ENCODE results near the gene GRIN2A. TPM values are rescaled to one million over a fixed set of nuclear protein-coding genes. Genes with fewer than 3 reads are reported as not detected.

The GRIN2A gene
- total and polyA plus RNA-seq, 2 of the 8 experiments (the other 6 are each of a cell fraction or from before 2014, with no cell fraction given) = 0.18 to 1.8 TPM

DNA sequence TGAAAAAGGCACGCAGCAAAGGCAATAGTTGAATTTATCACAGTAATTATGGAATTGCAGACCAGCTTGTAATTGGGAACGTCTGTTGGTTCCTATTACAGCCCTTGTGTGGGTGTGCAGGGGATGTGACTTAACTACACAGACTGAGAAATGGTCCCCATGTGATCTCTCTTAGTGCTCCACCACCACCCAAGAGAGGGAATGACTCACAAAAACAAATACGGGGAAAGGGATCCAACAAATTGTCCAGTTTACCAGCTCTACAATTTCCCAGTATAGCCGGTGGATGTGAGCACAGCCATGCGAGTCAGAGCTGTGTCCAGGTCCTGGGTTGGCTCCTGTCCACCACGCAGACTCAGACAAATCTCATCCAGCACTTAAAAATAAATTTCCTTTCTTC lies 337.9 kb downstream of the GRIN2A start:
- FAIRE-seq = no peak
- ChIA-PET POLR2A (ENCODE audit: partially characterized antibody) (no interaction called here), CTCF (ENCODE audit: partially characterized antibody) (interaction anchor here (0.6 to 1.2 kb wide), 3 partner anchors 27 to 279 kb away, joined by 3 to 5 read pairs (median 3); no protein-coding TSS in a partner anchor)
- Histone ChIP-seq H2AK5ac (ENCODE audit: low read depth, low read length) (no peak overlapping the region), H4K5ac (ENCODE audit: insufficient read length, low read depth, low read length) (no peak overlapping the region), H3K27ac (ENCODE audit: low read depth, low read length) (no peak overlapping the region), H3K23me2 (ENCODE audit: low read depth, low read length) (no peaks in the 10 kb centered on the region), H3K4ac (replicated peaks; ENCODE audit: insufficient read length, low read depth, low read length) (no peak overlapping the region), H2BK20ac (ENCODE audit: low read length) (0 out of 2 replicates have a peak overlapping the region, but pooled peaks have one; percentile 34), H2AFZ (ENCODE audit: low read length) (no peak overlapping the region), H3K4me2 (ENCODE audit: insufficient read depth in 1 of 2, low read depth in 2 of 2, low read length in 2 of 2) (no peak overlapping the region), H2BK15ac (ENCODE audit: low read length) (no peak overlapping the region), H2BK12ac (ENCODE audit: low read depth, low read length) (no peak overlapping the region), H3K14ac (ENCODE audit: insufficient read length) (no peak overlapping the region), H3K18ac (ENCODE audit: extremely low read depth, low read length) (no peak overlapping the region), H4K91ac (replicated peaks; ENCODE audit: insufficient read length, low read length) (no peak overlapping the region), H2BK120ac (replicated peaks; ENCODE audit: low read depth, low read length) (no peak overlapping the region), H3K79me1 (ENCODE audit: low read depth, low read length) (no peaks in the 10 kb centered on the region), H4K20me1 (replicated peaks in 1 of 2; ENCODE audit: control insufficient read depth in 1 of 2, insufficient read depth in 2 of 2, low read length in 2 of 2) (no peaks in the 10 kb centered on the region), H3K23ac (ENCODE audit: insufficient read length) (no peak overlapping the region), H3K36me3 (ENCODE audit: control insufficient read depth in 2 of 4, insufficient read depth in 4 of 4, low read length in 3 of 4) (no peaks in the 10 kb centered on the region), H3K56ac (replicated peaks; ENCODE audit: insufficient read length, low read depth, low read length) (no peak overlapping the region), H2BK5ac (ENCODE audit: low read depth, low read length) (no peak overlapping the region), H3K4me3 (ENCODE audit: extremely low read depth in 1 of 4, insufficient read depth in 2 of 4, low read depth in 3 of 4, low read length in 4 of 4) (no peak overlapping the region), H3K27me3 (replicated peaks in 1 of 4; ENCODE audit: control insufficient read depth in 3 of 4, extremely low read depth in 1 of 4, insufficient read depth in 3 of 4, low read length in 3 of 4) (no peaks in the 10 kb centered on the region), H3K9ac (replicated peaks in 1 of 4; ENCODE audit: extremely low read depth in 1 of 4, low read depth in 3 of 4, low read length in 3 of 4) (no peak overlapping the region), H3K9me3 (ENCODE audit: insufficient read depth in 2 of 2, low read depth in 1 of 2, low read length in 1 of 2) (no peaks in the 10 kb centered on the region), H3K4me1 (replicated peaks in 1 of 4; ENCODE audit: control insufficient read depth in 3 of 4, insufficient read depth in 4 of 4, low read length in 3 of 4) (peaks cover 0 to 5% (median 2%) of the 10 kb centered on the region in 4 experiments; a peak in 2 of 7 replicates), H3K79me2 (ENCODE audit: control insufficient read depth in 1 of 2, insufficient read depth in 2 of 2, low read length in 2 of 2) (no peaks in the 10 kb centered on the region), H4K8ac (ENCODE audit: extremely low read depth, insufficient read depth, low read length) (no peak overlapping the region)
- 82% methylated on average over 6 of the region's 6 CpGs; no CpG with 5 or more reads in 1 of the 2 experiments for WGBS, 2 experiments (ENCODE audit: extremely low coverage in 1 of 2, insufficient coverage in 1 of 2, insufficient read length in 1 of 2, insufficient replicate concordance in 2 of 2, low coverage in 1 of 2, low lambda C conversion rate in 2 of 2, missing lambda C conversion rate in 1 of 2)
- no peak for TF ChIP-seq NRF1 (IDR thresholded peaks at IDR 0.05; ENCODE audit: low read depth, low read length)
- TF ChIP-seq MAFK (IDR thresholded peaks at IDR 0.05; ENCODE audit: low read depth, low read length) = no peak
- no peak for TF ChIP-seq TAF1 (IDR thresholded peaks at IDR 0.05; ENCODE audit: low read depth, low read length)
- TF ChIP-seq SP2 (IDR thresholded peaks at IDR 0.05; ENCODE audit: low read length) = no peak
- TF ChIP-seq BCL11A (IDR thresholded peaks at IDR 0.05; ENCODE audit: low read depth in 2 of 2, low read length in 2 of 2) = no peak
- no peak for TF ChIP-seq USF2 (IDR thresholded peaks at IDR 0.05; ENCODE audit: low read length)
- no peak for TF ChIP-seq JUN (IDR thresholded peaks at IDR 0.05; ENCODE audit: low read depth, low read length)
- TF ChIP-seq CEBPB (IDR thresholded peaks at IDR 0.05; ENCODE audit: low read depth, low read length) = no peak
- no peak for DNase-seq (ENCODE audit: low read depth in 1 of 2, low spot score in 2 of 2)
